Stimulated activated CD8-positive, alpha-beta memory T cell treated with anti-CD3 and anti-CD28 coated beads, Interleukin-4, amount 100 ng/mL, for 24 hours (primary cell): ENCODE measurements around the gene BRCA1.
"Not testable (repeated sequence)": the region's sequence is repeated elsewhere in the genome, so short reads cannot be mapped to it uniquely, and the experiment has no call there.

Source experiments
- DNase-seq: peaks from one replicate; pipeline ENCODE4 v3.0.0-alpha.2; 2020; ENCODE audit warnings: low read depth

Gene BRCA1

DNA sequence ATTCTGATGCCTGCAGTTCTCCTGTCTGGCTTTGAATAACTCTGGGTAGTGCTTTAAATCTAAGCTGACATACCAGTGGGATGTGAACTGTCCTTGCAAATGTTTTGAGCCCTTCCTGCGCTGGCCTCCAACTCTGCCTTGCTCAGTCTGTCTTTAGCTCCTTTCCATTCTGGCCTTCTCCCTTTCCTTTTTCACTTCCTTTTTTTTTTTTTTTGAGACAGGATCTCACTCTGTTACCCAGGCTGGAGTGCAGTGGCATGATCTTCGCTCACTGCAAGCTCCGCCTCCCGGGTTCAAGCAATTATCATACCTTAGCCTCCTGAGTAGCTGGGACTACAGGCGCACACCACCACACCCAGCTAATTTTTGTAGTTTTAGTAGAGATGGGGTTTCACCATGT lies 8.3 kb upstream of the BRCA1 start:
- DNase-seq: not testable (repeated sequence)

DNA sequence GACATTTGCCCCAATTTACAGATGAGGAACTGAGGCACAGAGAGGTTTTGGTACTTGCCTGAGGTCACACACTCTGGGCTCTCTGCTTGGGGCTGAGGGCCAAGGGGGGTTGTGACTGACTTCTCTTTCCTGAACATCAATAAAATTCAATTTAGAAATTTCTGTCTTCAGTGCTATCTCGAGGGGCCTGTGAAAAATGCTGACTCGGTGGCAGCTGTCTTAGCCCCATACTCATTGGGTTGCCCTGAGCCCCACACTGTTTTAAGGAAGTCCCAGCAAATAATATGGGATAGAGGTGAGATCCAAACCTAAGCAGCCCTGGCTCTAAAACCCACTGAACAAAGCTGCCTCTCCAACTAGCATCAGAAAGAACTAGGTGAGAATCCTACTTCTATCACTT lies 7.0 kb upstream of the BRCA1 start:
- DNase-seq: no peak

DNA sequence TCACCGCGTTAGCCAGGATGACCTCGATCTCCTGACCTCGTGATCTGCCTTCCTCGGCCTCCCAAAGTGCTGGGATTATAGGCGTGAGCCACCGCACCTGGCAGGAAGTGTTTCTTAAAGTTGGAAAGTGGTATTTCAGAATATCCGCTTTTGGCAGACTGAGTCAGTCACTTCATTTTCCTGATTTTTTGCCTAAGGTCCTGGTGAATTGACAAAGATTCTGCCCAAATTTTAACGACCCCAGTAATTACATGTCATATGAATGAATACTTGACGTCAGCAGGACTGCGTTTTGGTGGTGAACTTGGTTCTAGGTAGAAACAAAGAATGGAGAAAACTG lies 4.5 kb upstream of the BRCA1 start:
- no peak for DNase-seq

DNA sequence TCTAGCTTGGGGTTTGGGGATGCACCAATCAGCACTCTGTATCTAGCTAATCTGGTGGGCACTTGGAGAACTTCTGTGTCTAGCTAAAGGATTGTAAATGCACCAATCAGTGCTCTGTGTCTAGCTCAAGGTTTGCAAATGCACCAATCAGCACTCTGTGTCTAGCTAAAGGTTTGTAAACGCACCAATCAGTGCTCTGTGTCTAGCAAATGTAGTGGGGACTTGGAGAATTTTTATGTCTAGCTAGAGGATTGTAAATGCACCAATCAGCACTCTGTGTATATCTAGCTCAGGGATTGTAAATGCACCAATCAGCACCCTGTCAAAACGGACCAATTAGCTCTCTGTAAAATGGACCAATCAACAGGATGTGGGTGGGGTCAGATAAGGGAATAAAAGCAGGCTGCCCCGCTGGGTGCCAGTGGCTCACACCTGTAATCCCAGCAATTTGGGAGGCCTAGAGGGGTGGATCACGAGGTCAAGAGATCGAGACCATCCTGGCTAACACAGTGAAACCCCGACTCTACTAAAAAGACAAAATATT lies 2.2 kb upstream of the BRCA1 start:
- not testable (repeated sequence) for DNase-seq

DNA sequence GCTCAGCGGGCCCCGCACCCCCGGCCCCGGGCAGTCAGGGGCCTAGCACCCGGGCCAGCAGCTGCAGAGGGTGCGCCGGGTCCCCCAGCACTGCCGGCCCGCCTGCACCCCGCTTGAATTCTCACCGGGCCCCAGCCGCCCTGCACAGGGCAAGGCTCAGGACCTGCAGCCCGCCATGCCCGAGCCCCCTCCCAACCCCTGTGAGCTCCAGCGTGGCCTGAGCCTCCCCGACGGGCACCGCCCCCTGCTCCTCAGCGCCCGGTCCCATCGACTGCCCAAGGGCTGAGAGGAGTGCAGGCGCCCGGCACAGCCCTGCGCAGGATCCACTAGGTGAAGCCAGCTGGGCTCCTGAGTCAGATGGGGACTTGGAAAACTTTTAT lies 1.7 kb upstream of the BRCA1 start:
- no peak for DNase-seq

DNA sequence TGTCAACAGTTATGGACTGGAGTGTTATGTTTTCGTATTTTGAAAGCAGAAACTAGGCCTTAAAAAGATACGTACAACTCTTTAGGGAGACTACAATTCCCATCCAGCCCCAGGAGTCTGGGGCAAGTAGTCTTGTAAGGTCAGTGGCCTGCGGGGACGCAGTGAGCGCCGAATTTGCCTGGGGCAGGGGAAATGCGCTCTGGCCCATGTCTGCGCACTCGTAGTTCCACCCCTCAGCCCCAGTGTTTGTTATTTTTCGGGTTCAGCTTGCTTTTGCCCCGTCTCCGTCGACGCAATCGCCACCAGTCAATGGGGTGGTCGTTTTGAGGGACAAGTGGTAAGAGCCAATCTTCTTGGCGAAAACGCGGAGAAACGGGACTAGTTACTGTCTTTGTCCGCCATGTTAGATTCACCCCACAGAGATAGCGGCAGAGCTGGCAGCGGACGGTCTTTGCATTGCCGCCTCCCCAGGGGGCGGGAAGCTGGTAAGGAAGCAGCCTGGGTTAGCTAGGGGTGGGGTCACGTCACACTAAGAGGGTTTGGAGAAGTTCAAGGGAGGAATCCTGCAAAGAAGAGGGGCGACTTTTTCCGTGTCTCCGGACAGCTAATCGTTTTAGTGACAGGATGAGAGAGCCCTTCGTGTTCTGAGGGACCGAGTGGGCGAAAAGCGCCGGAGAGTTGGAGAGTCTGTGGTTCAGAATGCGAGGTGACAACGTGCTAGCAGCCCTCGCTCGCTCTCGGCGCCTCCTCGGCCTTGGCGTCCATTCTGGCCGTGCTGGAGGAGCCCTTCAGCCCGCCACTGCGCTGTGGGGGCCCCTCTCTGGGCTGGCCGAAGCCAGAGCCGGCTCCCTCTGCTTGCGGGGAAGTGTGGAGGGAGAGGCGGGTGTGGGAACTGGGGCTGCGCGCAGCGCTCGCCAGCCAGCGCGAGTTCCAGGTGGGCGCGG lies 1.1 kb upstream of the BRCA1 start:
- no peak for DNase-seq

DNA sequence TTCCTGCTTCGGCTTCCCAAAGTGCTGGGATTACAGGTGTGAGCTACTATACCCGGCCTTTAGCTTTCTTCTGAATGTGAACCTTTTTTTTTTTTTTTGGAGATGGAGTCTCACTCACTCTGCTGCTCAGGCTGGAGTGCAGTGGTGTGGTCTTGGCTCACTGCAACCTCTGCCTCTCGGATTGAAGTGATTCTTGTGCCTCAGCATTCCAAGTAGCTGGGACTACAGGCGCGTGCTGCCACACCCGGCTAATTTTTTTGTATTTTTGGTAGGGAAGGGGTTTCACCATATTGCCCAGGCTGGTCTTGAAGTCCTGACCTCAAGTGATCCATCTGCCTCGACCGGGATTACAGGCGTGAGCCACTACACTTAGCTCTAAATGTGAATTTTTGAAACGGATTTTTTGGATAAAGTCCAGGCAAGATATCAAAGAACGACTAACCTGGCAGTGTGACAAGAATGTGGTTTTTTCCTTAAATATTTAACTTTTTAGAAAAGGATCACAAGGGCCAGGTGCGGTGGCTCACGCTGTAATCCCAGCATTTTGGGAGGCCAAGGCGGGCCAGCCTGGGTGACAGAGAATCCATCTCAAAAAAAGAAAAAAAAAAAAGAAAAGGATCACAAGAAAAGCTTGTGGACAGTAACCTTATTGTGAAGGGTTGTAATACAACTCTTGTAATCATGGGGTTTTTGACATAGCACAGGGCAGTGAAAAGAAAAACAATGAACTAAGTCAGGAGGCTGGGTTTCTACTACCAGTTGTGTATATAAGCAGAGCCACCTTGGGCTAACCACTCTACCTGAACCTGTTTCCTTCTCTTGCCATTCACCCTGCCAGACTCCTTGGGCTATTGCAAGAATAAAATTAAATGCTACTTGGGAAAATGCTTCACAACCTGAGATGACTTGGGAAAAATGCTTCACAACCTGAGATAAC lies 6.2 kb downstream of the BRCA1 start:
- no peak for DNase-seq

DNA sequence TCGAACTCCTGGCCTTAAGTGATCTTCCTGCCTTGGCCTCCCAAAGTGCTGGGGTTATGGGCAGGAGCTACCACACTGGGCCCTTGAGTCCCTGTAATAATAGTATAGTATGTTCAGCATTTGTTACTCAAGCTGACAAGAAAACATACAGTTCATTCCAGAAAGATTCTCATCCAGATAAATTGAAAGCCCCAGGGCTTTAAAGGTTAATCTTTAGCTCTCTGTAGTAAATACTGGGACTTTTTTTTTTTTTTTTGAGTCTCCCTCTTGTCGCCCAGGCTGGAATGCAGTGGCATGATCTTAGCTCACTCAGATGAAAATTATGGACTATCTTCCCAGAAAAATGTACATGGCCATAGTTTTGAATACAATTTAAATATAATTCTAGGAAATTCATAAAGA lies 11.0 kb downstream of the BRCA1 start:
- DNase-seq: no peak

DNA sequence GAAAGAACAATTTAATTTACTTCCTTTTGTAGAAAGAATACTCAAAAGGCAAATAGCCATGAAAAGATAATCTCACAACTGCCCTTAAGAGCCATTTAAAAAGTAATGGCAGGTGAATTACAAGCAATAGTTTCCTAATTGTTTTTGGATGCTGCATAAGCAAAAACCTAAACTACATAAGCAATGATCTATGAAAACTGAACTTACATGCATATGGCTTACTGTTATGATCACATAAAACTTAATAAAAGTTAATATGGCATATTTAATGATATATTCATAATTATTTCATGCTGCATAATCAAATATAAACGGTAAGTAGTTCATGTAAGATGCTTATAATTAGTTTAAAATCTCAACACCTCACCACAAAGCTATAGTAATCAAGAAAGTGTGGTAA lies 18.6 kb downstream of the BRCA1 start:
- DNase-seq: no peak

DNA sequence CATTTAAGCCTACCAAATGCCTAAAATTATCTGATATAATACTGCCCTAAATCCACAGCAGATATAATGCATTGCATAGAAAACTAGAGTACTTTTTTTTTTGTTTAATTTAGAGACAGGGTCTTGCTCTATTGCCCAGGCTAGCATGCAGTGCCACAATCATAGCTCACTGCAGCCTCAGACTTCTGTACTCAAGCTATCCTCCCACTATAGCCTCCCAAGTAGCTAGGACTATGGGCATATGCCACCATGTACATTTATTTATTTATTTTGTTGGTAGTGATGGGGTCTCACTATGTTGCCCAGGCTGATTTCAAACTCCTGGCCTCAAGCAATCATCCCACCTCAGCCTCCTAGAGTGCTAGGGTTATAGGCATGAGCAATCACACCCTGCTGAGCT lies 20.0 kb downstream of the BRCA1 start:
- DNase-seq: no peak

DNA sequence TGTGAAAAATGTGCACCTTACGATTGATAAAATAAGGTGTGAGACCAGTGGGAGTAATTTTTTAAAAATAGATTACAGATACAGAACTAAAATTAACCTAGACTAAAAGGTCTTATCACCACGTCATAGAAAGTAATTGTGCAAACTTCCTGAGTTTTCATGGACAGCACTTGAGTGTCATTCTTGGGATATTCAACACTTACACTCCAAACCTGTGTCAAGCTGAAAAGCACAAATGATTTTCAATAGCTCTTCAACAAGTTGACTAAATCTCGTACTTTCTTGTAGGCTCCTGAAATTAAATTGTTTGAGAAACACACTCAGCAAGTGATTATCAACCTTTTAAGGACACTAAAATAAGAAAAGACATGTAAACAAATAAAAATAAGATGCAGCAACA lies 20.5 kb downstream of the BRCA1 start:
- DNase-seq: no peak

DNA sequence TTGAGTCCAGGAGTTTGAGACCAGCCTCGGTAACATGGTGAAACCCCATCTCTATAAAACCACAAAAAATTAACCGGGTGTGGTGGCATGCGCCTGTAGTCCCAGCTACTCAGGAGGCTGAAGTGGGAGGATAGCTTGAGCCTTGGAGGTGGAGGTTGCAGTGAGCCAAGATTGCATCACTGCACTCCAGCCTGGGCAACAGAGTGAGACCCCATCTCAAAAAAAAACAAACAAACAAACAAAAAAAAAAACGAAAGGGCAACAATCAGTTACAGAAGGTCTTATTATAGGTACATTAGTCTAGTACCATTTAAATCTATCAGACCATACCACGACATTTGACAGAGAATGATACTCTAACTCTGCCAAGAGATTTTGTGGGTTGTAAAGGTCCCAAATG lies 29.8 kb downstream of the BRCA1 start:
- DNase-seq: not testable (repeated sequence)

DNA sequence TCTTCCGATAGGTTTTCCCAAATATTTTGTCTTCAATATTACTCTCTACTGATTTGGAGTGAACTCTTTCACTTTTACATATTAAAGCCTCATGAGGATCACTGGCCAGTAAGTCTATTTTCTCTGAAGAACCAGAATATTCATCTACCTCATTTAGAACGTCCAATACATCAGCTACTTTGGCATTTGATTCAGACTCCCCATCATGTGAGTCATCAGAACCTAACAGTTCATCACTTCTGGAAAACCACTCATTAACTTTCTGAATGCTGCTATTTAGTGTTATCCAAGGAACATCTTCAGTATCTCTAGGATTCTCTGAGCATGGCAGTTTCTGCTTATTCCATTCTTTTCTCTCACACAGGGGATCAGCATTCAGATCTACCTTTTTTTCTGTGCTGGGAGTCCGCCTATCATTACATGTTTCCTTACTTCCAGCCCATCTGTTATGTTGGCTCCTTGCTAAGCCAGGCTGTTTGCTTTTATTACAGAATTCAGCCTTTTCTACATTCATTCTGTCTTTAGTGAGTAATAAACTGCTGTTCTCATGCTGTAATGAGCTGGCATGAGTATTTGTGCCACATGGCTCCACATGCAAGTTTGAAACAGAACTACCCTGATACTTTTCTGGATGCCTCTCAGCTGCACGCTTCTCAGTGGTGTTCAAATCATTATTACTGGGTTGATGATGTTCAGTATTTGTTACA lies 30.9 kb downstream of the BRCA1 start:
- DNase-seq: no peak

DNA sequence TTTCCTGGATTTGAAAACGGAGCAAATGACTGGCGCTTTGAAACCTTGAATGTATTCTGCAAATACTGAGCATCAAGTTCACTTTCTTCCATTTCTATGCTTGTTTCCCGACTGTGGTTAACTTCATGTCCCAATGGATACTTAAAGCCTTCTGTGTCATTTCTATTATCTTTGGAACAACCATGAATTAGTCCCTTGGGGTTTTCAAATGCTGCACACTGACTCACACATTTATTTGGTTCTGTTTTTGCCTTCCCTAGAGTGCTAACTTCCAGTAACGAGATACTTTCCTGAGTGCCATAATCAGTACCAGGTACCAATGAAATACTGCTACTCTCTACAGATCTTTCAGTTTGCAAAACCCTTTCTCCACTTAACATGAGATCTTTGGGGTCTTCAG lies 32.3 kb downstream of the BRCA1 start:
- DNase-seq: no peak

DNA sequence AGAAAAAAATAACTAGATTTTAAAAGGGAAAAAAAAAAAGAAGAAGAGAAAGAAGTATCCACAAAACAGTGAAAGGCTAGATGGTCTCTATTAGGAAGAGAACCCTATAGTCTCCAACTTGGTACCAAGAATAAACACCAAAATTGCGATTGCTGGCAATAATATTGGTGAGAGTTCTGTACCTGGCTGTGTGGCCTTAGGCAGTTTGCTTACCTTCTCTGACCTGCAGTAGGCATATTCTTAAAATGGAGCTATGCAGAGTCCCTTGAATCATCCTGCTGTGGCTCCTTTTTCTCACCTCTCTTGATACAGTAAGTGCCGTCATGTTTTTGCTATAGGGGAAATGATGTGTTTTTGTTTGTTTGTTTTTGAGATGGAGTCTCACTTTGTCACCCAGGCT lies 35.1 kb downstream of the BRCA1 start:
- DNase-seq: no peak

DNA sequence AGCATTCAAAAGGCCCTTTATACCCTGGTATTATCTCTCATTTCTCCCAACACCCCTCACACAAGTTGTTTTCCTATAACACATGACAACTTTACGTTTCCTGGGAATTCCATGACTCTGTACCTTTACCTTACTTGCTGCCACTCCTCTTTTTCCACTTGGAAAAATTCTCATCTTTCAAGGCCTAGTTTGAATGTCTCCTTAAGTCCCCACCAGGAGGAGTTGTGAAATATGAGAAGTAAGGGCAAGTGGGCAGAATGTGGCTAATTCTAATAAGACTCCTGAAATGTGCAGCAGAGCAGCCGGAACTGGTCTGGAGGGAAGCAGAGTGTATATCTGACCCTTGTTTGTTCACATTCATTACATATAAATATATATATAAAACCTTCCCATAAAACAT lies 39.7 kb downstream of the BRCA1 start:
- no peak for DNase-seq

DNA sequence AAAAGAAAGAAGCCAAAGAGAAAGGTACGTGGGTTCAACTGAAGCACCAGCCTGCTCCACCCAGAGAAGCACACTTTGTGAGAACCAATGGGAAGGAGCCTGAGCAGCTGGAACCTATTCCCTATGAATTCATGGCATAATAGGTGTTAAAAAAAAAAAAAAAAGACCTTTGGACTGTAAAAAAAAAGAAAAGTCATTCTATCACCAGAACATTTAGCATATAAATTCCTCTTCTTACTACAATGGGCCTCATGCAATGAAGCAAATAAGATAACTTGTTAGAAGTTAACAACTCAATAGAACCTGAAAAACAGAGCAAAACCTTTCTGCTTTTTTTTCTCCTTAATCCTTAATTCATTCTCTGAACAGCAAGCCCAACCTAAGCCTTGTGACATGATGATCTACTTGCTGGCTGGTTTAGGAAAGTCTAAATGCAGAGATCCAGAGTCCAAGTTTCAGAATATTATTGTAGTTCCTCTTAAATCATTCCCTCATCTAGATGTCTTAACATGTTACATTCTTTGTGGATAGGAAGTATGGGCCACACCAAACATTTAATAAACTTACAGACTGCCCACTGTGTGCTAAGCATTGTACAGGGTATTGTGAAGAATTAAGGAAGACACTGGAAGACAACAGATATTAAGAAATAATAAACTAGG lies 45.4 kb downstream of the BRCA1 start:
- no peak for DNase-seq

DNA sequence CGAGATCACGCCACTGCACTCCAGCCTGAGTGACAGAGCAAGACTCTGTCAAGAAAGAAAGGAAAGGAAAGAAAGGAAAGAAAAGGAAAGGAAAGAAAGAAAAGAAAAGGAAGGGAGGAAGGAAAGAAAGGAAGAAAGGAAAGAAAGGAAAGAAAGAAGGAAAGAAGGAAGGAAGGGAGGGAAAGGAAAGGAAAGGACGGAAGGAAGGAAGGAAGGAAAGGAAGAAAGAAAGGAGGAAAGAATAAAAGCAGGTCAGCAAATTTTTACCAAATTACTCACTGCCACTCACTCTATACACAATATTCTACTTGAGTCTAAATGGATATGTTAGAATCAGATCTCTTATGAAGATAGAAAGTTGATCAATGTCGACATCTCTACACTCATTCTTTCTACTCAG lies 50.3 kb downstream of the BRCA1 start:
- no peak for DNase-seq

DNA sequence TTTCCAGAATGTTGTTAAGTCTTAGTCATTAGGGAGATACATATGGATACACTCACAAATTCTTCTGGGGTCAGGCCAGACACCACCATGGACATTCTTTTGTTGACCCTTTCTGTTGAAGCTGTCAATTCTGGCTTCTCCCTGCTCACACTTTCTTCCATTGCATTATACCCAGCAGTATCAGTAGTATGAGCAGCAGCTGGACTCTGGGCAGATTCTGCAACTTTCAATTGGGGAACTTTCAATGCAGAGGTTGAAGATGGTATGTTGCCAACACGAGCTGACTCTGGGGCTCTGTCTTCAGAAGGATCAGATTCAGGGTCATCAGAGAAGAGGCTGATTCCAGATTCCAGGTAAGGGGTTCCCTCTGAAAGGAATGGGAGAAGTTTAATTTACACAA lies 54.3 kb downstream of the BRCA1 start:
- DNase-seq: no peak

DNA sequence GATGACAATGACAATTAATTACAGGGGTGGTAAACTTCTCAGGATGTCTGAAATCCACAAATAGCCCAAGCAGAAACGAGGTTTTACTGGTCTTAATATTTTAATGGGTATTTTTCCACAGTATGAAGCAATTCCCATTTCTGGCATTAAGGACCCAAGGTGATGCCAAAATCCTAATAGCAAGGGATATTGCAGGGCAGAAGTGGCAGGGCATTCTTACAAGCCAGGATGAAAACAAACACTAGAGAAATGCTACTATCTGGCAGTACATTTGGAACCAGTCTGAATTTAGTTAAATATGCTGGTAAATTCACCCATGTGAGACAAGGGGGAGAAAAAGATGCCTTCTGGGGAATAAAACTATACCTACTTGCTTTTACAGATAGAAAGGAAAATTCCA lies 54.9 kb downstream of the BRCA1 start:
- DNase-seq: no peak

DNA sequence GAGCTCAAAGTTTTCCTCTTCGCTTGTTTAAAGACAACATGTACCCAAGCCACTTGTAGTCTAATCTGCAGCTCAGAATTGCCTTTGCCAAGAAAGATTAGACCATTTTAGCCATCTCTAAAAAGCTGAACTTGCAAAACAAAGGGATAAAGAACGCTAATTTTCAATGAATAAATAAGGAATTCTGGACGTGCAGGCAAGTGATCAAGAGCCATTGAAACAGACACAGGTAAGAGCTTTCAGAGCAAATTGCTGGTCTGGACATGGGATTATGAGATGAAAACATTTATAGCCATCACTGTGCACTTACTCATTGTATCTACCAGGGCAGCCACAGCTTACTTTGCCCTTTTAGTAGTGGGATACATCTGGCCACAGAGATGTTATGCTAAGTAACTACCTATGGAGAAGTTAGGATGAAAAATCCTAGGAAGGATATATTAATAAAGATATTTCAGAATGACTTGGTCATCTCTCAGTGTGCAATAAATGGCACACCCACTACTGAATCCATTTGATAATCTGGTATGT lies 55.7 kb downstream of the BRCA1 start:
- DNase-seq: no peak
